Dermis microvascular lymphatic vessel endothelial cell (primary cell): ENCODE results near the gene TCAIM. TPM values are rescaled to one million over a fixed set of nuclear protein-coding genes. Genes with fewer than 3 reads are reported as not detected.
"Not testable (repeated sequence)": the region's sequence is repeated elsewhere in the genome, so short reads cannot be mapped to it uniquely, and the experiment has no call there.

ENCODE experiments used
- DNase-seq, 2 donors: peaks; one replicate each; pipeline versions ENCODE4 v3.0.0 to v3.0.0-alpha.2; 2010; ENCODE audit warnings: low read depth in 2 of 2
- total RNA-seq: library from RNA; depleted of rRNA; stranded (reverse); fragments of >200 nt; gene quantifications from 2 replicates; pipeline ENCODE4 v1.2.1, GENCODE V29; 2014

Gene TCAIM
- total RNA-seq, 1 donor from 2014 or later: 17.2 TPM

GRCh38 chr3:44415421-44415820, 76.9 kb downstream of the TCAIM start:
- DNase-seq: no peak

- no peak for DNase-seq
These were observed 77.8 kb downstream of the TCAIM start for GRCh38 chr3:44416031-44417030.

GRCh38 chr3:44418118-44418517, 79.6 kb downstream of the TCAIM start:
- DNase-seq: not testable (repeated sequence)

GRCh38 chr3:44418549-44418948, 80.0 kb downstream of the TCAIM start:
- DNase-seq: no peak

- no peak for DNase-seq
These were observed 80.8 kb downstream of the TCAIM start for GRCh38 chr3:44419116-44419922.

GRCh38 chr3:44419923-44420650, 81.5 kb downstream of the TCAIM start:
- DNase-seq: no peak

GRCh38 chr3:44420676-44421075, 82.1 kb downstream of the TCAIM start:
- DNase-seq: no peak

GRCh38 chr3:44421280-44421679, 82.7 kb downstream of the TCAIM start:
- no peak for DNase-seq

- DNase-seq: no peak
These were observed 86.2 kb downstream of the TCAIM start for GRCh38 chr3:44424758-44425157.

- DNase-seq: no peak
These were observed 89.1 kb downstream of the TCAIM start for GRCh38 chr3:44427683-44428082.

- DNase-seq: no peak
These were observed 90.3 kb downstream of the TCAIM start for GRCh38 chr3:44428910-44429309.

GRCh38 chr3:44429459-44429858, 90.9 kb downstream of the TCAIM start:
- DNase-seq: no peak

- no peak for DNase-seq
These were observed 91.9 kb downstream of the TCAIM start for GRCh38 chr3:44430466-44430865.

- no peak for DNase-seq
These were observed 96.4 kb downstream of the TCAIM start for GRCh38 chr3:44434834-44435510.

GRCh38 chr3:44436181-44436580, 97.6 kb downstream of the TCAIM start:
- no peak for DNase-seq

GRCh38 chr3:44437800-44438199, 99.2 kb downstream of the TCAIM start:
- no peak for DNase-seq

- peak; percentile 93 to 94 for DNase-seq
These were observed 101.1 kb downstream of the TCAIM start for GRCh38 chr3:44439499-44440295.

- no peak for DNase-seq
These were observed 104.2 kb downstream of the TCAIM start for GRCh38 chr3:44442596-44443309.

- DNase-seq: no peak
These were observed 105.9 kb downstream of the TCAIM start for GRCh38 chr3:44444437-44444836.
